ENCODE data around the gene CDC42.

DNA sequence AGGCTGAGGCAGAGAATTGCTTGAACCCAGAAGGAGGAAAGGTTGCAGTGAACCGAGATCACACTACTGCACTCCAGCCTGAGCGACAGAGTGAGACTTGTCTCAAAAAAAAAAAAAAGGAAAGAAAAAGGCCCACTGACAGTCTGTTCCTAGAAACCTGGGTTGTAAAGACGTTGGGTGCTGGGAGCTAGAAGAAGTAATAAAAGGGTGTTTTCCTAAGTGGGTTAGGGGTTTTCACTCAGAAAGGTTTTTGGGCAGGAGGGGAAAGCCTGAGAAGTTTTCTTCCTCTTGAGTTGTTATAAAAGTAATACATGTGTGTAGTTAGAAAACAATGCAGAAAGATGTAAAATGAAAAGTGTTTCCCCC is 25.6 kb upstream of the CDC42 start:
- TF ChIP-seq, protein P1, sequence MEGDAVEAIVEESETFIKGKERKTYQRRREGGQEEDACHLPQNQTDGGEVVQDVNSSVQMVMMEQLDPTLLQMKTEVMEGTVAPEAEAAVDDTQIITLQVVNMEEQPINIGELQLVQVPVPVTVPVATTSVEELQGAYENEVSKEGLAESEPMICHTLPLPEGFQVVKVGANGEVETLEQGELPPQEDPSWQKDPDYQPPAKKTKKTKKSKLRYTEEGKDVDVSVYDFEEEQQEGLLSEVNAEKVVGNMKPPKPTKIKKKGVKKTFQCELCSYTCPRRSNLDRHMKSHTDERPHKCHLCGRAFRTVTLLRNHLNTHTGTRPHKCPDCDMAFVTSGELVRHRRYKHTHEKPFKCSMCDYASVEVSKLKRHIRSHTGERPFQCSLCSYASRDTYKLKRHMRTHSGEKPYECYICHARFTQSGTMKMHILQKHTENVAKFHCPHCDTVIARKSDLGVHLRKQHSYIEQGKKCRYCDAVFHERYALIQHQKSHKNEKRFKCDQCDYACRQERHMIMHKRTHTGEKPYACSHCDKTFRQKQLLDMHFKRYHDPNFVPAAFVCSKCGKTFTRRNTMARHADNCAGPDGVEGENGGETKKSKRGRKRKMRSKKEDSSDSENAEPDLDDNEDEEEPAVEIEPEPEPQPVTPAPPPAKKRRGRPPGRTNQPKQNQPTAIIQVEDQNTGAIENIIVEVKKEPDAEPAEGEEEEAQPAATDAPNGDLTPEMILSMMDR (IDR thresholded peaks at IDR 0.05; ENCODE audit: poor library complexity): no peak
- TF ChIP-seq EZH2 (IDR thresholded peaks at IDR 0.05; ENCODE audit: borderline replicate concordance) (no peak), EZH2phosphoT487 (IDR thresholded peaks at IDR 0.05; ENCODE audit: low read depth, severe bottlenecking, unreplicated experiment) (no peak)

Data from hepatocyte (in vitro differentiated cells).